Kasumi-1 (cell line): ENCODE measurements around the gene RHBDL1.

Experiments
- DNase-seq, 2 experiments: peaks; one replicate each; lab custom pipeline; 2025; lab: John Stamatoyannopoulos, UW

Gene RHBDL1

DNA sequence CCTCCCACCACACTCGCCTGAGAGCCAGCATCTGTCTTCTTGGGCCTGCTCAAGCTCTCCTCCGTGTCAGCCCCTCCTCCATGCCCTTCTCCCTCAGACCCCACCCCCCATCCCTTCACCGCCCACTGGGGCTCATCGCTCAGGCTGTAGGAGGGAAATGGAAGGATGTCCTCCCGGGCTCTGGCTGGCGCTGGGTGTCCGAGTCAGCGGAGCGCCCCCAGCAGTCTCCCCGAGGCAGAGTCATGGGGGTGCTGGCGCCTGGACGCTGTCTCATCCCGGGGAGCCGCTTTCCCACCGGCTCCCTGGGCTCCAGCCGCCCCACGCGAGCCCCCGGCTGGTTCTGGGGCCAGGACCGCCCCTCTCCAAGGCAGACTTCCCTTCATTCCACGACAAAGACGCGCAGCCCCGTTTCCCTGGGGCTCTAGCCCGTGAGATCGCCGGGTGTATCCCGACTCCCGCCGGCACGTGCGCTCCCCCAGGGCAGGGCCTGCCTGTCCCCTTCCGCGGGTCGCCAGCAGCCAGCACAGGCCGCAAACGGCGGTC, 45.0 kb downstream of the RHBDL1 start:
- DNase-seq = peak; percentile 16 to 20

DNA sequence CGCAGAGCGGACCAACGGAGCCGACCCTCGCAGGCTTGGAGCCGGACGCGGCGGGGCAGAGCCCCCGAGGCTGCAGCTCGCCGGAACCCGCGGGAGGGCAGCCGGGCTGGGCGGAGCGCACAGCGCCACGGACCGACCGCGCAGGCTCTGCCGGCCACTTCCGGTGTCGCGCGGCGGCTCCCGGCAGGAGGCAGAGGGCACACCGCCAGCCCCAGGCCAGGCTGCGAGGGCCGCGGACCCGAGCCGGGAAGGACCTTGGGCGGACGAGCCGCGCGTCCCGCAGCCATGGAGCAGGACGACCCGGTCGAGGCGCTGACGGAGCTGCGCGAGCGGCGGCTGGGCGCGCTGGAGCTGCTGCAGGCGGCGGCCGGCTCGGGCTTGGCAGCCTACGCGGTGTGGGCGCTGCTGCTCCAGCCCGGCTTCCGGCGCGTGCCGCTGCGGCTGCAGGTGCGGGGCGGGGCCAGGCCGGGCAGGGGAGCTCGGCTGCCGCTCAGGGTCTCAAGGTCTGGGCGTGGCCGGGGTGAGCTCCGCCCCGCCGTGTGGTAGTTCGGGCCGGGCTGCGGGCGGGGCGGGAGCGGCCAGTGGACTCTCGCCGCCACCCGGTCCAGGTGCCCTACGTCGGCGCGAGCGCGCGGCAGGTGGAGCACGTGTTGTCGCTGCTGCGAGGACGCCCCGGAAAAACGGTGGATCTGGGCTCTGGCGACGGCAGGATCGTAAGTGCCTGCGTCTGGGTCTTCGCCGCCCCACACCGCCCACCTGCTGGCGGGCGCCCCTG, 45.7 kb downstream of the RHBDL1 start, which contains the start of gene ANTKMT:
Gene ANTKMT (plus strand): TSS at position 157 of the 775 bp plus-strand sequence. CDS start 129 bp downstream, at position 286.
- no peak for DNase-seq

DNA sequence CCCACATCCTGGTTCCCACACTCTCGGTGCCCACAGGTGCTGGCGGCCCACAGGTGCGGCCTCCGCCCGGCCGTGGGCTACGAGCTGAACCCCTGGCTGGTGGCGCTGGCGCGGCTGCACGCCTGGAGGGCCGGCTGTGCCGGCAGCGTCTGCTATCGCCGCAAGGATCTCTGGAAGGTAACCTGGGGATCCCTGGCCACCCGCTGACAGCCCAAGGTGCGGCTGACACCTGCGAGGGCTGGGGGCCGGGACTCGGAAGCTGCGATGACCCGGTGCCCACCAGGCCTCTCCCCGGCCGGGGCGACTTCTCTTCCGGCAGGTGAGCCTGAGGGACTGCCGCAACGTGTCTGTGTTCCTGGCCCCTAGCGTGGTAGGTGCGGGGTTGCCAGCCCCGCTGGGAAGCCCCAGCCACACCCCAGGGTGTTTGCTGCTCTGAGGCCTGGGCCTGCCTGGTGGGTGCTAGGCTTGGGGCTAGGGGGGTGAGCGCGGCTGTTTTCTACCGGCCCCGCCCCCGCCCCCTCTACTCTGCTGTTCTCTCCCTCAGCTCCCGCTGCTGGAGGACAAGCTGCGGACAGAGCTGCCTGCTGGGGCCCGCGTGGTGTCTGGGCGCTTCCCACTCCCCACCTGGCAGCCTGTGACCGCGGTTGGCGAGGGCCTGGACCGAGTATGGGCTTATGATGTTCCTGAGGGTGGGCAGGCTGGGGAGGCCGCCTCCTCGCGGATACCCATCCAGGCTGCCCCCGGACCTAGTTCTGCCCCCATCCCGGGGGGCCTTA, 46.5 kb downstream of the RHBDL1 start:
- DNase-seq = no peak

DNA sequence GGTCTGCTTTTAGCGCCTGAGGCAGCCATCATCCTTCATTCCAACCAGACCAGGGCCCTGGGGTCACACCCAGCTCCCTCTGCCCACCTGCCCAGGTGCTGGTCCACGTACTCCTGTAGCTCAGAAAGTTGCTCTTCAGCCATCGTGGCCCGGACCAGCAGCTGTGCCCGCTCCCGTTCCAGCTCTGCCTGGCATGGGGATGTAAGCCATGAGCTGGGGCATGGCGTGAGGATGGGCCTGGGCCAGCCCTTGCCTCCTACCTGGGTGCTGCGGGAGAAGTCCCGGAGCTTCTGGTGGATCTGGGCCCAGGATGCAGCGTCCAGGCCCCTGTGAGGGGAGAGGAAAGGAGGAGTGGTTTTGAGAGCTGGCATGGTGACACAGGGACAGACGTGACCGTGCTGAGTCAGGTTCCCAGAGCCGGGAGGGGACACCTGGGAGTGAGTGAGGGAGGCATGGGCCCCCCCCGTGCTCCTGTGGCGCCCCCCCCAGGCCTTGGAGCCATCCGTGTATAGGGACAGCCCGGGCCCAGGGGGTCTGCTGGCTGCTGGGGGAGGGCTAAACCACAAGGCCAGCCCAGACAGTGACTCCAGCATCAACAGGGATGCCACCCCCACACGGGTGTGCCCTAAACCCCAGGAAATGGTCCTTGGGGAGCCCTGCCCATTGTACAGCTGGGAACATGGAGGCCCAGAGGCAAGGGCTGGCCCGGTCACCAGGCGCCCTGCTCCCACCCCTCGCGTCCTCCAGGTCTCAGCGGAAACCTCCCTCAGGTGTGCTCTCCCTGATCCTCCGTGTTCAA, 47.6 kb downstream of the RHBDL1 start:
- no peak for DNase-seq

DNA sequence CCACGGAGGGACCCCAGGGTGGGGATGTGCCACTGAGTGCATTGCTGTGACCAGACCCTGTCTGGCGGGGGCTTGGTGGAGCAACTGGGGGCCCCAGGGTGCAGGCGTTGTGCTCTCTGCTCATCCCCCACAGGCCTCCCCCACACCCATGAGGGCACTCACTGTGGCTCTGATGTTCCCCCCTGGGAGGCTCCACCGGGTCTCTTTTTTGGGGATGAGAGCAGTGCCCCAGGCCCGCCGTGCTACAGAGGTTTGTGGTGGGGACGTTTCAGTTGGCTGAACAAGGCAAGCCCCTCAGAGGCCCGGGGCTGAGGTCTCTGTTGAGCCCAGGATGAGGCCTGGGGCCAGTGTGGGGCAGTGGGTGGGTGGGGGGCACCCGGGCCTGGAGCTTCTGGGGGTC, 48.2 kb downstream of the RHBDL1 start:
- DNase-seq = no peak

DNA sequence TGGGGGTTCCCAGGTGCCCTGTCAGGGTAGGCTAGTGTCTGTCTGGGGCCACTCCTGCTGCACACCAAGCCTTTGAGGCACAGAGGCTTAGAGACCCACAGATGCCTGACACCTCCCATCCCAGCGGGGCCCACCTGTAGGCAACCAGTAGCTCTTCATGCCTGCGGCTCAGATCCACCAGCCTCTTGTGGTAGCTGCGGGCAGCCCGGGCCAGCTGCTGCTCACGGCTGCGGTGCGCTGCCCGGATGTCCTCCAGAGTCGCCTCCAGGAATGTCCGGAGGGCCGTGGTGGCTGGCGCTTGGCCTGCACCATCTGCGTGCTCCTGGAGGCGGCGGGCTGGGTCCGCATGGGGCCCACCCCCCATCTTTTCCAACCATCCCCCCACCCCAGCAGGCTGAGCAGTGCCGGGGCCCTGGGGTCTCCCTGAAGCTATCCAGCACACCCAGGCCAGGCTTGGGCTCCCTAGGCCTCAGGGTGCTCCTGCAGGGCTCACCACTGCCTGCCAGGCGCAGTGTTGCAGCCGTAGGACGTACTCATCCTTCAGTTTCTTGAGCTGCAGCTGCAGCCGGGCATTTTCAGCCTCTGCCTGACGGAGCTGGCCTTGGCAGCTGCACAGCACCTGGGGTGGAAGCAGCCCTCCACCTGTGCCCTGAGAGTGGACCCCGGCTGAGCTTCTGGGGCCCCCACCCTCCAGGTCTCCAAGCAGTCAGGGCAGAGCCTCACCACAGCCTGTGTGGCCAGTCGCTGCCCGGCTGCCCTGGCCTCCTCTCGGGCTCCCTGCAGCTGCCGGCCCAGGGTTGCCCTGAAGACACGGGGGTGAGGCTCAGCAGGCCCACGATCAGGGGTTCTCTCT, 48.9 kb downstream of the RHBDL1 start:
- DNase-seq = no peak

DNA sequence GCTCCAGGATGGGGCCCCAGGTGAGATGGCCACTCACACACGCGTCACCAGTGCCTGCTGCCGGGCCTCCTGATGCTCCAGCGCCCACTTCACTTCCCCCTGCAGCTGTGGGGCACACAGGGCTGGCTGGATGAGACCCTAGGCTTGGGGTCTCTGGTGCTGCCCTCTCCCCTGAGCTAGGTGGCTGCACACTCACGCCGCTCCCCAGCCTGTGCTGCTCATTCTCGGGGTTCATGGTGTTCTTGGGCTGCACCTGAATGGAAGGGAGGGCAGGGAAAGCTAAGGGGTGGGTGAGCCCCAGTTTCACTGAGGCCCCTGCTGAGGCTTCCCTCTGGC, 49.5 kb downstream of the RHBDL1 start:
- no peak for DNase-seq

DNA sequence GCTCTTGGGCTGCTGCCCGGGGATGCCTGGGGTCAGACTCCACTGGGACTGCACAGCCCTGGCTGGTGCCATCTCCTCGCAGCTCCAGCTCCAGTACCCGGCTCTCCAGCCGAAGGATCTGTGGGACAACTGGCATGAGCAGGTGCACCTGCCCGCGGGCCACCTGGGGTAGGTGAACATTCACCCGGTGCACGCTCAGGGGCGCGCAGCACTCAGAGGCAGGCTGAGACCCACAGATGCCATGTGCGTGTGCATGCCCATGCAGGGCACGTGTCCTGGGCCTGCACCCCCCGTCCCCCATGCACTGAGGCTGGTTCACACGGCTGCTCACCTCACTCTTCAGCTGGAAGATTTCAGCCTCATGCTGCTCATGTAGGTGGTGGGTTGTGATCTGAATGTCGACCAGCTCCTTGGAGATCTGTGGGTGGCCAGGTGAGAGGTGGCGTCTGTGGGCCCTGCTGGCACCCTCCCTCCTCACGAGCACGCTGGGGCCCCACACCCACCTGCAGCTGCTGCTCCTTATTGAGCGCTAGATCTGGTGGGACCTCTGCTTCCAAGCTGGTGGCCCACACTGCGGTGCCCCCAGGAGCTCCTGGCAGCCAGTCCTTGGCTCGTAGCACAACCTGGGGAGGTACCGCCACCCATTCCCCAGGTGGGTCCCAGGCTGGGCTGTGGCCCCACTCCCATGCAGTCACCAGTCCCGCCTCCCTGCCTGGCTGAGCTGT, 50.2 kb downstream of the RHBDL1 start:
- no peak for DNase-seq

DNA sequence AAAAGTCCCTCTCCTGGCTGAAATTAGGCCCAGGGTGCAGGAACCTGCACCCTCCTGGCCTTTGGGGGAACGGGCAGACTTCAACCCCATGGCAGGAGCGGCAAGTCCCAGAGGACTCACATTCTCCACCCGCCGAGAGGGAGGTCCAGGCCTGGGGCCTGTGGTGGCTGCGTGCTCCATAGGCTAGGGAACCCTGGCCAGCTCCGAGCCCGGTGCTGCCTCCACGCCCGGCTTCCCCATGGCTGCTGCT, 50.6 kb downstream of the RHBDL1 start:
- DNase-seq = no peak

DNA sequence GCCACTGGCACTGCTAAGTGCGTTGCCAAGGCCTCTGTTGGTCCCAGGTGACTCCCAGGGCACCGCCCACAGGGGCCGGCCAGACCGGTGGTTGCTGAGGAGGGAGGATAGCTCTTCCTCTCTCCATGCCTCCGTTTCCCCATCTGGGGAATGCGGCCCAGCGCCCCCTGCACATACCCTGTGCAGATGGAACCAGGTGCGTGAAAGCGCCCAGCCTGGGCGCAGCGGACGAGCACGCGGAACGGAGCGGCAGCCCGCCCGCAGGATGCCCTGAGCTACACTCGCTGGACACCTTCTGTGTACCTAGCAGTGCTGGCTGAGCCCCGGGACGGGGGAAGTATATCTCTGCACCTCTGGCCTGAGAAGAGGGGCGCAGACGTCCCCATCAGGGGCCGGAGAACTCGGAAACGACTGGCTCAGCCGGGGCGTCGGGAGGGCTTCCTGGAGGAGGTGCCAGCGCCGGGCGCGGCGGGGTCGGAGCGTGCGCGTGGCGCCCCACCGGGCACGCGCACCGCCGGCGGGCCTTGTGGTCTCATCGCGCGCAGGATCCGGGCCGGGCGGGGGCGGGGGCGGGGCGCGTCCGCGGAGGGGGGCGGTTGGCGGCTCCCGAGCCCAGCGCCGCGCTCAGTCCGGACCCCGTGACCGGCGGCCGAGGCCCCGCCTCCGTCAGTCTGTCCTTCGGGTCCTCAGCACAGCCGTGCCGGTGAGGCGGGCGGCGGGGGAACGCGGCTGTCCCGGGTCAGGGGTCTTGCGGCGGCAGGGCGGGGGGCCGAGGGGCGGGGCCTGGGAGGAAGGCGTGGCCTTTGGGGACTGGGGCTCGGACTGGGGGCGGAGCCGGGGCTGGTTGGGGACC, 51.2 kb downstream of the RHBDL1 start, which contains the start of the genes CCDC78 and HAGHL:
Gene CCDC78 (minus strand): TSS at position 6 of the 853 bp plus-strand sequence. CDS start 76 bp downstream, outside the sequence.
Gene HAGHL (plus strand): TSS at position 669 of the 853 bp plus-strand sequence. CDS start 404 bp downstream, outside the sequence.
- no peak for DNase-seq

DNA sequence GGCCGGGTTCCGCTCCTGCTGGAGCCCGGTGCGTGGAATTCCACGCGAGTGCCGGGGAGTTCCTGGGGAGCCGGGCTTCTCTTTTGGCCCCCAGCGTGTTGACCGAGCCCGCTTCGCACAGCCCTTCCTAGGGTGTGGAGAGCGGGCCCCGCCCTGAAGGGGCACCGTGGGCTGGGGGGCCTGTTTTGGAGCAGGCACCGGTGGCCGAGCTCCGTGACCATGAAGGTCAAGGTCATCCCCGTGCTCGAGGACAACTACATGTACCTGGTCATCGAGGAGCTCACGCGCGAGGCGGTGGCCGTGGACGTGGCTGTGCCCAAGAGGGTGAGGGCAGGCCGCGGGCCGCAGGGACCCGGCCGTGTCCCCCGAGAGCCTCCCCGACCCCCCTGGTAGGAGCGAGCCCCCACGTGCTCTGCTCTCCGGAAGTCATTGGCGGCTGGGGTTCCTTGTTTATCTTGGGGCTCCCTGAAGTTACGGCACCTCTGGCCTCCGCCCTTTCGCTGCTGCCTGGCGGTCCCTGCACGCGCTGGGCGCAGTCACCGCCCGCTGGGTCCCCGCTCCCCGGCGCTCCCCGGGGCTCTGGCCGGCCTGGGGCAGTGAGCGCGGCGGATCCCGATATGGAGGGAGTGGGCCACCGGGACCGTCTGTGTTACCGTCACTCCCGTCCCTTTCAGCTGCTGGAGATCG, 52.0 kb downstream of the RHBDL1 start:
- DNase-seq = no peak
